A549 (cell line): ENCODE results near the gene DNM3. TPM values are rescaled to one million over a fixed set of nuclear protein-coding genes. Genes with fewer than 3 reads are reported as not detected.
A peak's percentile ranks its signal among the peaks of the same experiment; 100 is the strongest.

Source experiments
- ATAC-seq, 2 experiments: fragments of 200-7000 bp in 1 of 2; fragments of >200 bp in 1 of 2; cut with Nextera tagmentation in 1 of 2; cut with Tn5 transposase in 1 of 2; 3 replicates each; pipeline versions ENCODE4 v1.8.0 to v1.9.1; 2018 to 2020; ENCODE audit warnings: mild to moderate bottlenecking in 1 of 2, moderate library complexity in 1 of 2
- CTCF ChIA-PET: fragments of 300-600 bp; sonication (Branson Sonifier 250); formaldehyde crosslinking; extraction: SDS; loops from one replicate; lab custom pipeline; 2021; ENCODE audit warnings: antibody characterized with exemption, inconsistent platforms; lab: Yijun Ruan, JAX
- POLR2A ChIA-PET: fragments of 350-600 bp; formaldehyde crosslinking; extraction: SDS; loops from one replicate; lab custom pipeline; 2021; ENCODE audit warnings: antibody characterized with exemption, inconsistent platforms; lab: Yijun Ruan, JAX
- DNase-seq, 2 experiments: peaks; one replicate each; pipeline versions ENCODE4 v3.0.0 to v3.0.0-alpha.2; 2011 to 2016; ENCODE audit warnings: low read depth in 1 of 2, low spot score in 1 of 2
- FAIRE-seq: peaks from 2 replicates; lab custom pipeline; 2011; peaks lifted over from hg19 to GRCh38; lab: Jason Lieb, UNC
- H3K27ac ChIP-seq, 2 experiments: fragments of >200 bp; sonication (Bioruptor Twin); formaldehyde crosslinking; 3 replicates each; pipeline ENCODE4 v1.5.1; 2016 to 2017
- H3K4me1 ChIP-seq: fragments of >200 bp; sonication (Bioruptor Twin); formaldehyde crosslinking; 3 replicates; pipeline ENCODE4 v1.6.1; 2016
- H3K4me2 ChIP-seq: fragments of >200 bp; sonication (Bioruptor Twin); formaldehyde crosslinking; 3 replicates; pipeline ENCODE4 v1.6.1; 2016
- H3K4me3 ChIP-seq: fragments of >200 bp; sonication (Bioruptor Twin); formaldehyde crosslinking; 3 replicates; pipeline ENCODE4 v1.5.1; 2016
- H3K9me3 ChIP-seq: fragments of >200 bp; sonication (Bioruptor Twin); formaldehyde crosslinking; 3 replicates; pipeline ENCODE4 v1.6.1; 2016
- CBX8 ChIP-seq: fragments of 200-600 bp; sonication (generic); IDR thresholded peaks from 2 replicates; pipeline ENCODE4 v1.6.1; 2016
- CHD2 ChIP-seq: fragments of 150-350 bp; IDR thresholded peaks from 2 replicates; pipeline ENCODE4 v1.6.1; 2014; ENCODE audit warnings: low read length; ENCODE audit not compliant: partially characterized antibody
- CTCF ChIP-seq: fragments of >200 bp; sonication (Bioruptor Twin); formaldehyde crosslinking; IDR thresholded peaks from 3 replicates; pipeline ENCODE4 v1.5.1; 2016
- ELK1 ChIP-seq: fragments of 150-350 bp; IDR thresholded peaks from 2 replicates; pipeline ENCODE4 v1.6.1; 2014; ENCODE audit warnings: low read depth, mild to moderate bottlenecking, low read length
- ESRRA ChIP-seq: fragments of 150-350 bp; IDR thresholded peaks from 2 replicates; pipeline ENCODE4 v1.6.1; 2014; ENCODE audit warnings: mild to moderate bottlenecking, low read length, borderline replicate concordance
- FOSB ChIP-seq: fragments of 250-450 bp; sonication (Bioruptor Pico); IDR thresholded peaks from 2 replicates; pipeline ENCODE4 v1.5.0; 2020; ENCODE audit warnings: mild to moderate bottlenecking, moderate library complexity
- FOSL2 ChIP-seq, 2 experiments: fragments of 450-650 bp in 1 of 2; fragments of >200 bp in 1 of 2; sonication (Bioruptor Twin) in 1 of 2; formaldehyde crosslinking; IDR thresholded peaks; 2 replicates each; pipeline versions ENCODE4 v1.5.0 to v1.6.1; 2016 to 2020; ENCODE audit warnings: mild to moderate bottlenecking in 1 of 2, moderate library complexity in 1 of 2
- GATA3 ChIP-seq: IDR thresholded peaks from 2 replicates; pipeline ENCODE4 v1.6.1; 2012; ENCODE audit warnings: borderline replicate concordance
- HDAC2 ChIP-seq: fragments of 200-600 bp; sonication (generic); IDR thresholded peaks from 2 replicates; pipeline ENCODE4 v1.6.1; 2016
- HES2 ChIP-seq: fragments of >200 bp; sonication (Bioruptor Twin); formaldehyde crosslinking; IDR thresholded peaks from 2 replicates; pipeline ENCODE4 v1.6.1; 2016
- HOXA7 ChIP-seq: fragments of 250-450 bp; sonication (Bioruptor Pico); IDR thresholded peaks from 2 replicates; pipeline ENCODE4 v1.5.0; 2020; ENCODE audit warnings: mild to moderate bottlenecking, moderate library complexity
- HOXB13 ChIP-seq: fragments of 250-450 bp; sonication (Bioruptor Pico); IDR thresholded peaks from 2 replicates; pipeline ENCODE4 v1.5.0; 2020; ENCODE audit warnings: low read depth, mild to moderate bottlenecking, moderate library complexity
- JUNB ChIP-seq: fragments of >200 bp; sonication (Bioruptor Twin); formaldehyde crosslinking; IDR thresholded peaks from 2 replicates; pipeline ENCODE4 v1.6.1; 2016
- KDM1A ChIP-seq: fragments of 200-600 bp; sonication (generic); IDR thresholded peaks from 2 replicates; pipeline ENCODE4 v1.6.1; 2016; ENCODE audit warnings: low read depth, mild to moderate bottlenecking
- KDM5A ChIP-seq: fragments of 200-600 bp; sonication (generic); IDR thresholded peaks from 2 replicates; pipeline ENCODE4 v1.6.1; 2016; ENCODE audit warnings: antibody characterized with exemption, mild to moderate bottlenecking
- NPAS2 ChIP-seq: fragments of 250-450 bp; sonication (Bioruptor Pico); IDR thresholded peaks from 2 replicates; pipeline ENCODE4 v1.8.0; 2022; ENCODE audit warnings: mild to moderate bottlenecking, moderate library complexity, borderline replicate concordance
- NR3C1 ChIP-seq: fragments of >200 bp; sonication (Bioruptor Twin); formaldehyde crosslinking; IDR thresholded peaks from 3 replicates; pipeline ENCODE4 v1.6.1; 2017
- POLR2A ChIP-seq: IDR thresholded peaks from 2 replicates; pipeline ENCODE4 v1.6.1; 2012; ENCODE audit warnings: mild to moderate bottlenecking, low read length
- POLR2AphosphoS2 ChIP-seq: conservative IDR thresholded peaks from 2 replicates; pipeline ENCODE4 v1.6.1; 2012; ENCODE audit warnings: low read length, improper control_type of control experiment, inconsistent platforms
- RAD21 ChIP-seq, 2 experiments: fragments of >200 bp in 1 of 2; sonication (Bioruptor Twin) in 1 of 2; formaldehyde crosslinking in 1 of 2; IDR thresholded peaks in 1 of 2; conservative IDR thresholded peaks in 1 of 2; 2 replicates in 1 of 2; 3 replicates in 1 of 2; pipeline ENCODE4 v1.6.1; 2012 to 2018; ENCODE audit warnings: inconsistent platforms in 1 of 2
- RFX5 ChIP-seq: fragments of 450-650 bp; IDR thresholded peaks from 2 replicates; pipeline ENCODE4 v1.7.1; 2014; ENCODE audit warnings: antibody characterized with exemption, mild to moderate bottlenecking, moderate library complexity
- RNF2 ChIP-seq: fragments of 200-600 bp; sonication (generic); IDR thresholded peaks from 2 replicates; pipeline ENCODE4 v1.6.1; 2016; ENCODE audit warnings: low read depth, mild to moderate bottlenecking, antibody characterized with exemption, moderate library complexity, borderline replicate concordance
- SMC3 ChIP-seq: fragments of >200 bp; sonication (Bioruptor Twin); formaldehyde crosslinking; IDR thresholded peaks from 3 replicates; pipeline ENCODE4 v1.6.1; 2018; ENCODE audit warnings: inconsistent platforms
- ZC3H11A ChIP-seq: fragments of 450-650 bp; IDR thresholded peaks from 2 replicates; pipeline ENCODE4 v1.6.1; 2014; ENCODE audit warnings: antibody characterized with exemption, mild to moderate bottlenecking
- ZNF302 ChIP-seq: fragments of 250-450 bp; sonication (Bioruptor Pico); IDR thresholded peaks from 2 replicates; pipeline ENCODE4 v1.9.0; 2021; ENCODE audit warnings: inconsistent platforms, mild to moderate bottlenecking, moderate library complexity
- ZSCAN20 ChIP-seq: fragments of 250-450 bp; sonication (Bioruptor Pico); IDR thresholded peaks from 2 replicates; pipeline ENCODE4 v1.8.0; 2022; ENCODE audit warnings: mild to moderate bottlenecking, moderate library complexity
- WGBS: methylation state at CpG from one replicate; pipeline ENCODE4 v1.1.6; 2017; ENCODE audit errors: missing lambda C conversion rate; 5-methylcytosine and 5-hydroxymethylcytosine counted together
- polyA plus RNA-seq, 4 experiments: library from polyadenylated mRNA; depleted of rRNA in 3 of 4; stranded (reverse); fragments of >200 nt; fragmentation: RNase III in 1 of 4; extraction: RNeasy Plus Mini Kit Qiagen cat#74134 plus additional on column Dnase treatment in 1 of 4; gene quantifications; 2 replicates in 3 of 4; 3 replicates in 1 of 4; pipeline ENCODE4 v1.2.3, GENCODE V29; 2011 to 2017
- TF ChIP-seq, protein P1 (sequence below): IDR thresholded peaks from 2 replicates; pipeline ENCODE4 v1.6.1; 2012
- TF ChIP-seq, protein P2 (sequence below): fragments of 450-650 bp; IDR thresholded peaks from 2 replicates; pipeline ENCODE4 v1.6.1; 2014; ENCODE audit warnings: antibody characterized with exemption

Gene DNM3
- polyA plus RNA-seq, 2 of the 4 experiments (the other 2 are of a cell fraction) = 0.57 to 1.5 TPM

- 74% methylated on average over 2 of the region's 2 CpGs for WGBS
- ATAC-seq = no peak
- no peak for DNase-seq
- ChIA-PET POLR2A (no interaction called here), CTCF (interaction anchor here (0.6 kb wide), 1 partner anchor 201 kb away, joined by 5 read pairs; no protein-coding TSS in a partner anchor)
- H3K9me3 ChIP-seq = no peaks in the 10 kb centered on the region
- no peak for TF ChIP-seq NPAS2 (CRISPR knock-in tag)
- TF ChIP-seq ESRRA = no peak
- no peak for TF ChIP-seq HDAC2
- TF ChIP-seq POLR2A = no peak
- no peak for TF ChIP-seq FOSB (CRISPR knock-in tag)
- no peak for TF ChIP-seq POLR2AphosphoS2
- no peak for TF ChIP-seq SMC3
- no peak for TF ChIP-seq KDM1A
- TF ChIP-seq ZNF302 (CRISPR knock-in tag) = no peak
- TF ChIP-seq CHD2 = no peak
- TF ChIP-seq, protein P1, sequence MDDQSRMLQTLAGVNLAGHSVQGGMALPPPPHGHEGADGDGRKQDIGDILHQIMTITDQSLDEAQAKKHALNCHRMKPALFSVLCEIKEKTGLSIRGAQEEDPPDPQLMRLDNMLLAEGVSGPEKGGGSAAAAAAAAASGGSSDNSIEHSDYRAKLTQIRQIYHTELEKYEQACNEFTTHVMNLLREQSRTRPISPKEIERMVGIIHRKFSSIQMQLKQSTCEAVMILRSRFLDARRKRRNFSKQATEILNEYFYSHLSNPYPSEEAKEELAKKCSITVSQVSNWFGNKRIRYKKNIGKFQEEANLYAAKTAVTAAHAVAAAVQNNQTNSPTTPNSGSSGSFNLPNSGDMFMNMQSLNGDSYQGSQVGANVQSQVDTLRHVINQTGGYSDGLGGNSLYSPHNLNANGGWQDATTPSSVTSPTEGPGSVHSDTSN = no peak
- TF ChIP-seq FOSL2 (IDR thresholded peaks at IDR 0.05) = no peak
- no peak for TF ChIP-seq FOSL2 (CRISPR knock-in tag; IDR thresholded peaks at IDR 0.05)
- TF ChIP-seq RFX5 = no peak
- no peak for TF ChIP-seq ZC3H11A
- no peak for TF ChIP-seq ZSCAN20 (CRISPR knock-in tag)
- no peak for TF ChIP-seq RAD21 (conservative IDR thresholded peaks at IDR 0.05 in 1 of 2, IDR thresholded peaks at IDR 0.05 in 1 of 2)
- no peak for TF ChIP-seq CBX8
- no peak overlapping the region for H3K27ac ChIP-seq
- no peak overlapping the region for H3K4me3 ChIP-seq
- FAIRE-seq = no peak
- no peak overlapping the region for H3K4me2 ChIP-seq
- H3K4me1 ChIP-seq = peaks cover 22% of the 10 kb centered on the region
Observed at GRCh38 chr1:172283766-172284165, 442.5 kb downstream of the DNM3 start.

DNA sequence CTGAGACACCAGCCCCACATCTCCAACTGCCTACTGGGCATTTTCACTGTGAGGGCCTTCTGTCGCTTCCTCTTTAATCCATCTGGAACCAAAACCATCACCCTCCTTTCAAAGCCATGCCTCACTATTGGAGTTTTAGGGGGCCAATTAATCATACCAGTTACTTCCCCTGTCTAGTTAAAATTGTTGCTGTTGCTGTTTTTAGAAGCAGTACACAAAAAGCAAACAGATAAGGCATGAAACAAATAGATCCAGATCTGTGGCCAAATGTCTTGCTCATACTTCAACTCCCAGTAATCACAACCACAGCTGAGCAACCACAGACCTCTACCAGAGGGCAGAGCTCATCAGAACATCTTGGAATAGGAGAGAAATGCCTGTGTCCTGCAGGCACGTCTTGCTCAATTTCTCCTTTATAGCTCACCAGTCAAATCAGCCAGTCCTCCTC is 445.4 kb downstream of the DNM3 start:
- POLR2A ChIA-PET = no interaction called here
- no peak for FAIRE-seq

GRCh38 chr1:172287208-172287607 is 445.9 kb downstream of the DNM3 start:
- peaks cover 13% of the 10 kb centered on the region for H3K4me1 ChIP-seq
- ChIA-PET POLR2A (no interaction called here), CTCF (no interaction called here)
- no peaks in the 10 kb centered on the region for H3K9me3 ChIP-seq
- no peak for FAIRE-seq
- H3K27ac ChIP-seq = peak overlapping the region; percentile 37 to 46; a peak in 5 of 6 replicates
- ATAC-seq = no peak
- no peak overlapping the region for H3K4me3 ChIP-seq
- H3K4me2 ChIP-seq = peak overlapping the region; percentile 42; the same call in 2 of the 3 replicates
- no peak for DNase-seq
- TF ChIP-seq GATA3 = no peak
- TF ChIP-seq ZNF302 (CRISPR knock-in tag) = no peak
- no peak for TF ChIP-seq HOXA7 (CRISPR knock-in tag)
- TF ChIP-seq, protein P1 = no peak
- TF ChIP-seq HES2 = no peak
- no peak for TF ChIP-seq KDM5A
- TF ChIP-seq HOXB13 (CRISPR knock-in tag) = no peak
- TF ChIP-seq, protein P2, sequence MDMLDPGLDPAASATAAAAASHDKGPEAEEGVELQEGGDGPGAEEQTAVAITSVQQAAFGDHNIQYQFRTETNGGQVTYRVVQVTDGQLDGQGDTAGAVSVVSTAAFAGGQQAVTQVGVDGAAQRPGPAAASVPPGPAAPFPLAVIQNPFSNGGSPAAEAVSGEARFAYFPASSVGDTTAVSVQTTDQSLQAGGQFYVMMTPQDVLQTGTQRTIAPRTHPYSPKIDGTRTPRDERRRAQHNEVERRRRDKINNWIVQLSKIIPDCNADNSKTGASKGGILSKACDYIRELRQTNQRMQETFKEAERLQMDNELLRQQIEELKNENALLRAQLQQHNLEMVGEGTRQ = no peak
- TF ChIP-seq RNF2 = no peak
- TF ChIP-seq KDM1A = no peak
- no peak for TF ChIP-seq CTCF
- TF ChIP-seq NR3C1 = no peak
- TF ChIP-seq JUNB = no peak
- no peak for TF ChIP-seq POLR2AphosphoS2

More for the DNA sequence above, 445.4 kb downstream of the DNM3 start:
- CTCF ChIA-PET = no interaction called here
- H3K4me1 ChIP-seq = peaks cover 13% of the 10 kb centered on the region
- H3K4me3 ChIP-seq = no peak overlapping the region
- H3K27ac ChIP-seq = peak overlapping the region; percentile 37 to 46; a peak in 5 of 6 replicates
- H3K9me3 ChIP-seq = no peaks in the 10 kb centered on the region
- TF ChIP-seq GATA3 (0 out of 2 replicates have a peak, but pooled peaks have one; percentile 25), ELK1 (no peak)
- ATAC-seq (peak in 1 of 2 experiments; percentile 62; a peak in 3 of 6 replicates), DNase-seq (peak in 1 of 2 experiments; percentile 26)
- peak overlapping the region; percentile 42; the same call in 2 of the 3 replicates for H3K4me2 ChIP-seq
- 88% methylated on average over 2 of the region's 2 CpGs for WGBS
